Measurements from ENCODE around the gene HS1BP3. TPM values are rescaled to one million over a fixed set of nuclear protein-coding genes. Genes with fewer than 3 reads are reported as not detected.

HS1BP3 gene
- total RNA-seq (10 to 100 TPM in 5 of 6 donors, 1 to 10 TPM in 1; 9.5 to 16.8 (median 10.3) TPM), polyA plus RNA-seq (10 to 100 TPM; 11.1 to 15.5 TPM)

- Histone ChIP-seq H3K36me3 (no peaks in the 10 kb centered on the region), H3K27ac (peak within 1 kb of the TSS; percentile 82 to 87 (median 84)), H3K4me3 (peak within 1 kb of the TSS; percentile 58 to 99 (median 98)), H3K27me3 (no peaks in the 10 kb centered on the region), H3K4me1 (peaks cover 0 to 11% (median 9%) of the 10 kb centered on the region in 3 donors), H3K9me3 (no peaks in the 10 kb centered on the region)
- TF ChIP-seq, protein P1, sequence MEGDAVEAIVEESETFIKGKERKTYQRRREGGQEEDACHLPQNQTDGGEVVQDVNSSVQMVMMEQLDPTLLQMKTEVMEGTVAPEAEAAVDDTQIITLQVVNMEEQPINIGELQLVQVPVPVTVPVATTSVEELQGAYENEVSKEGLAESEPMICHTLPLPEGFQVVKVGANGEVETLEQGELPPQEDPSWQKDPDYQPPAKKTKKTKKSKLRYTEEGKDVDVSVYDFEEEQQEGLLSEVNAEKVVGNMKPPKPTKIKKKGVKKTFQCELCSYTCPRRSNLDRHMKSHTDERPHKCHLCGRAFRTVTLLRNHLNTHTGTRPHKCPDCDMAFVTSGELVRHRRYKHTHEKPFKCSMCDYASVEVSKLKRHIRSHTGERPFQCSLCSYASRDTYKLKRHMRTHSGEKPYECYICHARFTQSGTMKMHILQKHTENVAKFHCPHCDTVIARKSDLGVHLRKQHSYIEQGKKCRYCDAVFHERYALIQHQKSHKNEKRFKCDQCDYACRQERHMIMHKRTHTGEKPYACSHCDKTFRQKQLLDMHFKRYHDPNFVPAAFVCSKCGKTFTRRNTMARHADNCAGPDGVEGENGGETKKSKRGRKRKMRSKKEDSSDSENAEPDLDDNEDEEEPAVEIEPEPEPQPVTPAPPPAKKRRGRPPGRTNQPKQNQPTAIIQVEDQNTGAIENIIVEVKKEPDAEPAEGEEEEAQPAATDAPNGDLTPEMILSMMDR (IDR thresholded peaks at IDR 0.05), result peak; percentile 90 to 97 (median 94)
- FAIRE-seq (no peak), ATAC-seq (peak; percentile 96 to 97 (median 97)), DNase-seq (peak; percentile 77 to 98 (median 90))
- 1% methylated on average over 58 to 72 of the region's 72 CpGs for WGBS, 2 donors
- intact Hi-C loops (cut with DNase I), result no loop called here
Measured at GRCh38 chr2:20650877-20651730, at the start of gene HS1BP3. Gene HS1BP3, minus strand, starts transcription at chr2:20651098. Its CDS starts 35 bp downstream, at chr2:20651063.

- FAIRE-seq (no peak), ATAC-seq (no peak), DNase-seq (no peak)
- Histone ChIP-seq H3K36me3 (no peaks in the 10 kb centered on the region), H3K4me1 (no peaks in the 10 kb centered on the region), H3K27me3 (no peaks in the 10 kb centered on the region), H3K9me3 (no peaks in the 10 kb centered on the region), H3K27ac (no peak overlapping the region), H3K4me3 (no peak overlapping the region)
- TF ChIP-seq, protein P1 (IDR thresholded peaks at IDR 0.05), result no peak
- intact Hi-C loops (cut with DNase I), result no loop called here
- 84 to 86% methylated on average over 4 of the region's 4 CpGs for WGBS, 2 donors
Measured at GRCh38 chr2:20698916-20699613, 48.2 kb upstream of the HS1BP3 start.

DNA sequence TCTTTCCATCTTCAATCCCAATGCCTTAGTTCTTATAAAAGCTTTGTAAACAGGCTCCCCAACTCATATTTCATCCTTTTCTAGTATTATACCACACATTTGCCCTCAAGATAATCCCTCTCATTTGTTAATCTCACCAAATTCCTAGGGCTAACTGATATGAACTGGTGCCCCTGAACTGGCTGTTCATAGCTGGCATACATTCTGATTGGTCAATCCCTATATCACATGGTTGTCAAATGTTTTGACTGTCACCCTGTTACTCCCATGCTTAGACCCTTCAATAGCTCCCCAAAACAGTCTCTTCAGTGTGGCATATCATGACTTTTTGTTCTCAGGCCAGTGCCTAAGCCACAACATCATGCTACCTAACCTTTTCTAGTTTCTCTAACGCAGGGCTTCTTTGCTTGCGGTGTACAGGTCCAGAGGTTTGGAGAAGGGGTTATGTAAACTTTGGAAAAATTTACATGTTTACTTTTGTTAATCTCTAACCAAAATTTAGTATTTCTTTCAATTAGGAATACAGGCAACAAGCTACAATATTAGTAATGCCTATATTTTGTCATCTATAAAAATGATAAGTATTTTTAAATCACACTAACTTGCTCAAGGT, 46.5 kb upstream of the HS1BP3 start:
- DNase-seq, result no peak
- Histone ChIP-seq H3K27me3 (no peaks in the 10 kb centered on the region), H3K36me3 (no peaks in the 10 kb centered on the region), H3K4me3 (no peak overlapping the region), H3K4me1 (no peaks in the 10 kb centered on the region), H3K27ac (no peak overlapping the region), H3K9me3 (no peaks in the 10 kb centered on the region)
- intact Hi-C loops (cut with DNase I), result no loop called here
- WGBS, 2 donors, result 83 to 93% methylated on average over 2 of the region's 2 CpGs
- no peak for ATAC-seq
- FAIRE-seq, result no peak
- TF ChIP-seq, protein P1 (IDR thresholded peaks at IDR 0.05), result no peak

DNA sequence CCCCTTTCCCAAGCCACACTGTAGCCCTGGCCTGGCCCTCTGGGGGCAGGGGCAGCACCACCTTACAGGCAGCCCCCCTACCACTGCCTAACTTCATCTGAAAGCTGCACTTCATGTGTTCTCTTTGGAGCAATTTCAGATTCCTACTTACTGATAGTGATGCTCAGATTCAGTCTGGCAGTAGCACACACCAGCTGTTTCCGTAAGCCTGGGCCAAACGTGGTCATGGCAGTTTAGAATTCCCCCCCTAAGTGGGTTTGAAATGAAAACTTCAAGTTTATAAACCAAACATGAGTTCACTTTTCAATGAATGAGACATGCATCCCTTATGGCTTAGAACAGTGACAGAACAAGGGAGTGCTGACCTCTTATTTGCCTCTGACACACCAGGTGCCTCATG, 45.5 kb upstream of the HS1BP3 start:
- Histone ChIP-seq H3K27me3 (no peaks in the 10 kb centered on the region), H3K9me3 (no peaks in the 10 kb centered on the region), H3K36me3 (no peaks in the 10 kb centered on the region), H3K27ac (no peak overlapping the region), H3K4me3 (no peak overlapping the region), H3K4me1 (no peaks in the 10 kb centered on the region)
- FAIRE-seq (no peak), DNase-seq (no peak), ATAC-seq (no peak)
- 92 to 97% methylated on average over 2 of the region's 2 CpGs for WGBS, 2 donors
- intact Hi-C loops (cut with DNase I), result no loop called here
- TF ChIP-seq, protein P1 (IDR thresholded peaks at IDR 0.05), result no peak

All from pancreas (tissue), 10 donors.